ENCODE results near the gene ASZ1.

DNA sequence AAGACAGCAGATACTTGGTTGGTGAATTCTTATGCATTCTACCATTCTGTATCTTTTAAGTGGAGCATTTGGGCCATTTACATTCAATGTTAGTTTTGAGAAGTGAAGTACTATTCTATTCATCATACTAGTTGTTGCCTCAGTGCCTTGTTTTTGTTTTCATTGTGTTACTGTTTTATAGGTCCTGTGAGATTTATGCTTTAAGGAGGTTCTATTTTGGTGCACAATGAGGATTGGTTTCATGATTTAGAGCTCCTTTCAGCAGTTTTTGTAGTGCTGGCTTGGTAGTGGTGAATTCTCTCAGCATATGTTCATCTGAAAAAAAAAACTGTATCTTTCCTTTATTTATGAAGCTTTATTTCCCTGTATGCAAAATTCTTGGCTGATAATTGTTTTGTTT, 81.1 kb downstream of the ASZ1 start:
- TF ChIP-seq, protein P1, sequence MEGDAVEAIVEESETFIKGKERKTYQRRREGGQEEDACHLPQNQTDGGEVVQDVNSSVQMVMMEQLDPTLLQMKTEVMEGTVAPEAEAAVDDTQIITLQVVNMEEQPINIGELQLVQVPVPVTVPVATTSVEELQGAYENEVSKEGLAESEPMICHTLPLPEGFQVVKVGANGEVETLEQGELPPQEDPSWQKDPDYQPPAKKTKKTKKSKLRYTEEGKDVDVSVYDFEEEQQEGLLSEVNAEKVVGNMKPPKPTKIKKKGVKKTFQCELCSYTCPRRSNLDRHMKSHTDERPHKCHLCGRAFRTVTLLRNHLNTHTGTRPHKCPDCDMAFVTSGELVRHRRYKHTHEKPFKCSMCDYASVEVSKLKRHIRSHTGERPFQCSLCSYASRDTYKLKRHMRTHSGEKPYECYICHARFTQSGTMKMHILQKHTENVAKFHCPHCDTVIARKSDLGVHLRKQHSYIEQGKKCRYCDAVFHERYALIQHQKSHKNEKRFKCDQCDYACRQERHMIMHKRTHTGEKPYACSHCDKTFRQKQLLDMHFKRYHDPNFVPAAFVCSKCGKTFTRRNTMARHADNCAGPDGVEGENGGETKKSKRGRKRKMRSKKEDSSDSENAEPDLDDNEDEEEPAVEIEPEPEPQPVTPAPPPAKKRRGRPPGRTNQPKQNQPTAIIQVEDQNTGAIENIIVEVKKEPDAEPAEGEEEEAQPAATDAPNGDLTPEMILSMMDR (conservative IDR thresholded peaks at IDR 0.05; ENCODE audit: low read length): no peak
- no peak for TF ChIP-seq EZH2phosphoT487 (IDR thresholded peaks at IDR 0.05; ENCODE audit: borderline replicate concordance, low read depth, low read length)

All from OCI-LY7 (cell line).